HG03025 (cell line): ENCODE results near the gene SPON1.

Experiments
- ATAC-seq: cut with Tn5 transposase; IDR thresholded peaks from one replicate; pipeline ENCODE4 v1.9.1; 2021; ENCODE audit warnings: mild to moderate bottlenecking, moderate library complexity; ENCODE audit not compliant: unreplicated experiment, low FRiP score

The SPON1 gene

DNA sequence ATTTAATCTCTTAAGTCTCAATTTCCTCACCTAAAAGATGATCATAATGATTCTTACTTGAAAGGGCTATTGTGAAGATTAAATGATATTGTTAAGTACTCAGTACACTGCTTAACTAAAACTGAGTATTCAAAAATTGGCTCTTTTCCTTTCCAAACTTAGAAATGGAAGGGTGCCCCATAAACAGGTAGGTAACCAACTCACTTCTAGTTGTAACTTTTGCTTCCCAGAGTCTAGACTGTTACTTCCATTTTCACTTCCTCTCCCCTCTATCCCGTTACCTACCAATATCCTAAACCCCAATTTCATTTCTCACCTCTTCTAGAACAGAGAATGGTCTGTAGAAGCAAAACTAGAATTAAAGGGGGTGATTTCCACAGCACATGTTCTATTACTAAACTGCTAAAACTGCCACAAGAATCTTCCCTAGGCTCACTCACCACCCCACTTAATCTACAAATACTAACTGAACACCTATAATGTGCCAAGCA, 346.4 kb downstream of the SPON1 start:
- peak; percentile 43 for ATAC-seq

DNA sequence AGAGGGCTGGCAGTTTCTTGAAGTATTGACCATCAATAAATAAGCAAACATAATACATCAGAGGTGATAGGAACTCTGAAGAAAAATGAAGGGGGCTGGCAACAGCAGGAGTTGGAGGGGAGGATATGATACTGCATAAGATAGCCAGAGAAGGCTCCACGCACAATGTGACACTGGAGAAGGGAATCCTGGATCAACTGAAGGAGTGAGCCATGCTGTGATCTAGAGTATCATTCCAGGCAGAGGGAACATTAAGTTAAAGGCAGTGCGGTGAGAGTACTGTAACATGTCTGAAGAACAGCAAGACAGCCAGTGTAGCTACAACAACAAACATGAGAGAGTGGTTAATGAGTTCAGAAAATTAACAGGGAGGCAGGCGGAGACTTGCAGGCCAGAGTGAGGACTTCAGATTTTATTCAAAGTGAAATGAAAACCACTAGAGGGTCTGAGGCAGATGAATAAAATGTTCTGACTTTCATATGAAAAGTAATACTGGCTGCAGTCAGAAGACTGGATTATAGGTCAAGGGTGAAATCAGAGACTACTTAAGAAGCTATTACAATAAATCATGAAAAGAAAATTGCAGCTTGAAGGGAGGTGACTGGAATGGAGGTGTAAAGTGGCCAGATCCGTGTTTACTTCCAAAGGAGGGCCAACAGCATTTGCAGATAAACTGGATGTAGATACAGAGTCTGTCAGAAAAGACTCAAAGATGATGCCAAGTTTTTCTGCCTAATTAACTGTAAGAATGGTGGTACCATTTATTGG, 347.1 kb downstream of the SPON1 start:
- no peak for ATAC-seq

DNA sequence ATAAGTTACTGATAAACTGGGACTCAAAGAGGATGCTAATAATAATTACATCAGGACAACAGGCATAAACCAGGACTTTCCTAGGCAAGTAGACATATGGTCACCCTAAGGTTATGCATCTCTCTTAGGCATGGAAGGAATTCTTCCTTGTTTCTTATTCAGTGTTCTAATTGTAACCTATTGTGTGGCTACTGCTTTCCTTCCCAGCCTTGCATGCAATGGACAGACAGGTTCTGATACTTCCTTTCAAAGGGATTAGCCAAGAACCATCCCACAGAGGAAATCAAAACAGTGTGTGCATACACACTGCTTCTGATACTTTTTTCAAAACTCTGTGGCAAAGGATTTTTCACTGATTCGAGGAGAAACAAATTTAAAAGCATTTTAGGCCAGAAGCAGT, 348.2 kb downstream of the SPON1 start:
- ATAC-seq = no peak

DNA sequence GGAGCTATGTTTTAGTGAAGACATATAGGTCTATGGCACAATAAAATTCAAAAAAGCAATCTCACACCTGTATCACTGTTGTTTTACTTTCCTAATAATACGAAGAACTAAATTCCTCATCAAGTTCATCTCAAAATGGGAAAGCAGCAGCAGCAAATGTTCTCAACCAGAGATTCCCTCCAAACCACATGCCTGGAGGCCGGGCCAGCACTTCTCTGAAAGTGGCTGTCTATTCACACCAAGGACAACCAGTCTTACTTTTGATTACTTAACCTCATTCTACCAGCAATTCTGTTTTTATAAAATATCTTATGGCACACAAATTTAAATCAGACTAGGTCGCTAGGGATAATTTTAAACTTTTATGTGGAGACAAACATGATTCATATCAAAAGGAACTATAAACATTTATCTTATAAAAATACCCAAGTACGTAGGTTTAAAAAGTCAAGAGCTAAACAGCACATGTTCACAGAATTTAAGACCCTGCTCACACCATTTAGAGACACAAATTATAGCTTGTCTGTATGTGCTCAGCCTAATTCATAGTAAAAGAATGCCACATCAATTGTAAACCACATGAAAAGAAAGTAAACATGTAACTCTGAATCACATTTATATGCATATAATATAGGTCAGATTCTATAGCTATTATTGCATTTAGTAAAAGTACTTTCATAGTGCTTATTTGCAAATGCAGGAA, 350.4 kb downstream of the SPON1 start:
- no peak for ATAC-seq

DNA sequence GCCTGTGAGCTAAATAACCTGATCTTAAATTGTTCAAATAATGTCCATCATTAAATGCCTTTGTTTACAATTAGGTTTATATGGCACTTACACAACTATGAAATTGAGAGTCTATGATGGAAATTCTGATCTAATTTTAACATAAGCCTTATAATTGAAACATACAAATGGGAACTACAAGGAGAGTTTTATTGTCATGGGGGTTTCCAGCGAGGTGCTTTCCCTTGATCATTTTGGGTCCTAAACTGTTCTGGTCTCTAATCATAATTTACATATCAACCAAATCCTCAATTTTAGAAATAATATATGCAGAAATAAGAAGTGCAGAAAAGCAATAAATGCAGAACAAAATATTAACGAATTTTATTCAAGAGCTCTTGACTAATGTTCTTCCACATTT, 351.6 kb downstream of the SPON1 start:
- no peak for ATAC-seq

DNA sequence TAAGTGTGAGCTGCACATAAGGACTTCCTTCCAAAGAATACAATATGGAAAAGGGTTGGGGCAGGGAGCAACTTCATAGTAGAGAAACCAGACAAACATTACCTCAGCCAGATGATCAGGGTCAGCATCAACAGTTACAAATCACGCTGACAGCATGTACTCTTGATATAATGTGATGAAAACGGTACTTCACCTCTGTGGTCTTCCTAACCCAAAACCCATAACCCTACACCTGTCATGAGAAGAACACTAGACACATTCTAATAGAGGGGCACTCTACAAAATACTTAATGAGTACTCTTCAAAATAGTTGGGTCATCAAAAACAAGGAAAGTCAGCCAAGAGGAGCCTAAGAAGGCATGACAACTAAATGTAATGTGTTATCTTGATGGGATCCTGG, 352.6 kb downstream of the SPON1 start:
- no peak for ATAC-seq
